ENCODE measurements around the gene GLRA2.

GRCh38 chrX:14533867-14534266, 4.5 kb downstream of the GLRA2 start:
- no peak for TF ChIP-seq CTCF (IDR thresholded peaks at IDR 0.05)
- no peak for TF ChIP-seq EZH2phosphoT487 (IDR thresholded peaks at IDR 0.05)
- no peak for TF ChIP-seq EZH2 (IDR thresholded peaks at IDR 0.05)

Measured in neural progenitor cell (in vitro differentiated cells).